ENCODE results near the gene TPSG1. TPM values are rescaled to one million over a fixed set of nuclear protein-coding genes. Genes with fewer than 3 reads are reported as not detected.
"Not testable (repeated sequence)": the region's sequence is repeated elsewhere in the genome, so short reads cannot be mapped to it uniquely, and the experiment has no call there.

Gene TPSG1
- polyA plus RNA-seq, 1 donor (not counting 4 experiments of a cell fraction or from before 2014, with no cell fraction given) = not detected

DNA sequence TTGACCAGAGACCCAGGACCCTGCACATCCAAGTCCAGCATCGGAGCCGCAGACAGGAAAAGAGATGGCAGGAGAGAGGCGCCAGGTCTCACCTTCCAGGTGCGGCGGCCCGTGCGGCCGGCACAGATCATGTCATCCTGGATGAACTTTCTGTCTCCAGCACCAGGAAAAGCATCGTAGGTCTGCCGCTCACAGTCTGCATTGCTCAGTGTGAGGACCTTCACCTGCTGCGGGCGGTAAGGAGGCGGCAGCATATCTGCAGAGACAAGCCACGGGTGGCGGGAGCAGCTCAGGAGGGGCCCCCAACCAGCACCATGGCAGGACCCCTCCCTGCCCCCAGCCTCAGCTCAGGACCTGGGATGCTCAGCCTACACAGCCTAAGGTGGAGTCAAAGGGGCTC is 48.7 kb upstream of the TPSG1 start:
- Histone ChIP-seq H4K20me1 (ENCODE audit: control insufficient read depth, extremely low read depth, insufficient read depth, low read length) (no peaks in the 10 kb centered on the region), H3K4me1 (ENCODE audit: control insufficient read depth, extremely low read depth, insufficient read depth, low read length) (no peaks in the 10 kb centered on the region), H3K9me3 (ENCODE audit: control insufficient read depth, low read depth, low read length) (no peaks in the 10 kb centered on the region), H3K27me3 (ENCODE audit: control insufficient read depth, extremely low read depth, insufficient read depth, low read length) (peaks cover 4% of the 10 kb centered on the region), H3K79me2 (ENCODE audit: control insufficient read depth, insufficient read depth, low read length) (no peaks in the 10 kb centered on the region), H3K9ac (ENCODE audit: control insufficient read depth, extremely low read depth, insufficient read depth, low read length) (no peak overlapping the region), H3K36me3 (ENCODE audit: control insufficient read depth in 2 of 2, extremely low read depth in 1 of 2, insufficient read depth in 2 of 2, low read length in 2 of 2) (no peaks in the 10 kb centered on the region), H3K4me3 (ENCODE audit: control insufficient read depth in 2 of 3, extremely low read depth in 1 of 3, insufficient read depth in 2 of 3, low read depth in 1 of 3, low read length in 3 of 3) (no peak overlapping the region), H3K9me1 (ENCODE audit: control insufficient read depth, extremely low read depth, insufficient read depth, low read length) (no peaks in the 10 kb centered on the region), H3K4me2 (ENCODE audit: control insufficient read depth, extremely low read depth, insufficient read depth, low read depth, low read length) (no peak overlapping the region), H3K27ac (ENCODE audit: control insufficient read depth, insufficient read depth, low read length) (no peak overlapping the region), H2AFZ (ENCODE audit: control insufficient read depth, low read length) (no peak overlapping the region)
- TF ChIP-seq, protein P1, sequence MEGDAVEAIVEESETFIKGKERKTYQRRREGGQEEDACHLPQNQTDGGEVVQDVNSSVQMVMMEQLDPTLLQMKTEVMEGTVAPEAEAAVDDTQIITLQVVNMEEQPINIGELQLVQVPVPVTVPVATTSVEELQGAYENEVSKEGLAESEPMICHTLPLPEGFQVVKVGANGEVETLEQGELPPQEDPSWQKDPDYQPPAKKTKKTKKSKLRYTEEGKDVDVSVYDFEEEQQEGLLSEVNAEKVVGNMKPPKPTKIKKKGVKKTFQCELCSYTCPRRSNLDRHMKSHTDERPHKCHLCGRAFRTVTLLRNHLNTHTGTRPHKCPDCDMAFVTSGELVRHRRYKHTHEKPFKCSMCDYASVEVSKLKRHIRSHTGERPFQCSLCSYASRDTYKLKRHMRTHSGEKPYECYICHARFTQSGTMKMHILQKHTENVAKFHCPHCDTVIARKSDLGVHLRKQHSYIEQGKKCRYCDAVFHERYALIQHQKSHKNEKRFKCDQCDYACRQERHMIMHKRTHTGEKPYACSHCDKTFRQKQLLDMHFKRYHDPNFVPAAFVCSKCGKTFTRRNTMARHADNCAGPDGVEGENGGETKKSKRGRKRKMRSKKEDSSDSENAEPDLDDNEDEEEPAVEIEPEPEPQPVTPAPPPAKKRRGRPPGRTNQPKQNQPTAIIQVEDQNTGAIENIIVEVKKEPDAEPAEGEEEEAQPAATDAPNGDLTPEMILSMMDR (optimal IDR thresholded peaks at IDR 0.05 in 1 of 3, IDR thresholded peaks at IDR 0.05 in 1 of 3, conservative IDR thresholded peaks at IDR 0.05 in 1 of 3; ENCODE audit: extremely low read depth in 1 of 3, insufficient read depth in 2 of 3, low read length in 3 of 3) = no peak
- TF ChIP-seq EZH2 (IDR thresholded peaks at IDR 0.05; ENCODE audit: low read length) = no peak
- DNase-seq (ENCODE audit: low read depth, low spot score) (no peak), FAIRE-seq (no peak)
- dilution Hi-C loops (cut with MboI; ENCODE audit: extremely low pct_ligation_motif_present, low sequenced_read_pairs) = no loop called here

GRCh38 chr16:1272453-1273198 is 47.6 kb upstream of the TPSG1 start:
- H2AFZ ChIP-seq (ENCODE audit: control insufficient read depth, low read length) = no peak overlapping the region
- H3K27ac ChIP-seq (ENCODE audit: control insufficient read depth, insufficient read depth, low read length) = no peak overlapping the region
- H3K36me3 ChIP-seq (ENCODE audit: control insufficient read depth in 2 of 2, extremely low read depth in 1 of 2, insufficient read depth in 2 of 2, low read length in 2 of 2) = no peaks in the 10 kb centered on the region
- TF ChIP-seq EZH2 (IDR thresholded peaks at IDR 0.05; ENCODE audit: low read length) = no peak
- TF ChIP-seq, protein P1 (optimal IDR thresholded peaks at IDR 0.05 in 1 of 3, IDR thresholded peaks at IDR 0.05 in 1 of 3, conservative IDR thresholded peaks at IDR 0.05 in 1 of 3; ENCODE audit: extremely low read depth in 1 of 3, insufficient read depth in 2 of 3, low read length in 3 of 3) = no peak
- H4K20me1 ChIP-seq (ENCODE audit: control insufficient read depth, extremely low read depth, insufficient read depth, low read length) = no peaks in the 10 kb centered on the region
- H3K9me1 ChIP-seq (ENCODE audit: control insufficient read depth, extremely low read depth, insufficient read depth, low read length) = no peaks in the 10 kb centered on the region
- DNase-seq (ENCODE audit: low read depth, low spot score) (no peak), FAIRE-seq (no peak)
- H3K27me3 ChIP-seq (ENCODE audit: control insufficient read depth, extremely low read depth, insufficient read depth, low read length) = peaks cover 4% of the 10 kb centered on the region
- no peak overlapping the region for H3K9ac ChIP-seq (ENCODE audit: control insufficient read depth, extremely low read depth, insufficient read depth, low read length)
- H3K9me3 ChIP-seq (ENCODE audit: control insufficient read depth, low read depth, low read length) = no peaks in the 10 kb centered on the region
- no peaks in the 10 kb centered on the region for H3K79me2 ChIP-seq (ENCODE audit: control insufficient read depth, insufficient read depth, low read length)
- no peaks in the 10 kb centered on the region for H3K4me1 ChIP-seq (ENCODE audit: control insufficient read depth, extremely low read depth, insufficient read depth, low read length)
- no peak overlapping the region for H3K4me2 ChIP-seq (ENCODE audit: control insufficient read depth, extremely low read depth, insufficient read depth, low read depth, low read length)
- dilution Hi-C loops (cut with MboI; ENCODE audit: extremely low pct_ligation_motif_present, low sequenced_read_pairs) = no loop called here
- H3K4me3 ChIP-seq (ENCODE audit: control insufficient read depth in 2 of 3, extremely low read depth in 1 of 3, insufficient read depth in 2 of 3, low read depth in 1 of 3, low read length in 3 of 3) = no peak overlapping the region

GRCh38 chr16:1271724-1272413 is 46.8 kb upstream of the TPSG1 start:
- H3K9me3 ChIP-seq (ENCODE audit: control insufficient read depth, low read depth, low read length); H4K20me1 ChIP-seq (ENCODE audit: control insufficient read depth, extremely low read depth, insufficient read depth, low read length); H3K4me2 ChIP-seq (ENCODE audit: control insufficient read depth, extremely low read depth, insufficient read depth, low read depth, low read length); FAIRE-seq; H3K27me3 ChIP-seq (ENCODE audit: control insufficient read depth, extremely low read depth, insufficient read depth, low read length); H3K4me3 ChIP-seq (ENCODE audit: control insufficient read depth in 2 of 3, extremely low read depth in 1 of 3, insufficient read depth in 2 of 3, low read depth in 1 of 3, low read length in 3 of 3); DNase-seq (ENCODE audit: low read depth, low spot score); H3K9ac ChIP-seq (ENCODE audit: control insufficient read depth, extremely low read depth, insufficient read depth, low read length); H3K27ac ChIP-seq (ENCODE audit: control insufficient read depth, insufficient read depth, low read length); H3K79me2 ChIP-seq (ENCODE audit: control insufficient read depth, insufficient read depth, low read length); H3K9me1 ChIP-seq (ENCODE audit: control insufficient read depth, extremely low read depth, insufficient read depth, low read length); H3K4me1 ChIP-seq (ENCODE audit: control insufficient read depth, extremely low read depth, insufficient read depth, low read length); dilution Hi-C loops (cut with MboI; ENCODE audit: extremely low pct_ligation_motif_present, low sequenced_read_pairs); H2AFZ ChIP-seq (ENCODE audit: control insufficient read depth, low read length); H3K36me3 ChIP-seq (ENCODE audit: control insufficient read depth in 2 of 2, extremely low read depth in 1 of 2, insufficient read depth in 2 of 2, low read length in 2 of 2): not testable (repeated sequence)
